Testis (tissue), 2 donors: Measurements from ENCODE around the gene SDF2L1.

ENCODE experiments used
- POLR2A ChIP-seq: fragments of 450-650 bp; IDR thresholded peaks from one replicate; pipeline ENCODE4 v1.6.1; 2017; ENCODE audit warnings: antibody characterized with exemption, mild to moderate bottlenecking, moderate library complexity
- TF ChIP-seq, protein P1 (sequence below), 3 experiments: fragments of 450-650 bp in 2 of 3; fragments of 200-600 bp in 1 of 3; sonication (generic) in 1 of 3; IDR thresholded peaks; one replicate each; pipeline ENCODE4 v1.5.1; 2016 to 2019; ENCODE audit warnings: antibody characterized with exemption in 3 of 3, mild to moderate bottlenecking in 2 of 3, moderate library complexity in 1 of 3

DNA sequence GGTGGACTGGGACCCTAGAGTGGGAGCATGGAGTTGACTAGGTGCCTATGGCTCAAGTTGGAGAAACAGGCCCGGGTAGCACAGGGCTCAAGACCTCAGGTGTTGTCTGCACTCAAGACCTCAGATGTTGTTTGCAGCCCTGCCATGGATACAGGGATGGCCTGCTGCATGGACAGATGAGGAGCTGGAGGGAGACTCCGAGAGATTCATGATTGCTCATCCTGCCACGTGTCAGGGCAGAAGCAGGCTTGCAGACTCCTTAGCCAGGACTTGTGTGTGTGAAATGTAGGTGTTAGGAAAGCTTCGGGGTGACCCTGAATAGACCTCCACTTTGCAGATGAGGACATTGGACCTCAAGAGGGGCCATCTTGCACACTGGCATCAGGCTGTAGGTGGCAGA lies 8.6 kb upstream of the SDF2L1 start:
- TF ChIP-seq, protein P1, sequence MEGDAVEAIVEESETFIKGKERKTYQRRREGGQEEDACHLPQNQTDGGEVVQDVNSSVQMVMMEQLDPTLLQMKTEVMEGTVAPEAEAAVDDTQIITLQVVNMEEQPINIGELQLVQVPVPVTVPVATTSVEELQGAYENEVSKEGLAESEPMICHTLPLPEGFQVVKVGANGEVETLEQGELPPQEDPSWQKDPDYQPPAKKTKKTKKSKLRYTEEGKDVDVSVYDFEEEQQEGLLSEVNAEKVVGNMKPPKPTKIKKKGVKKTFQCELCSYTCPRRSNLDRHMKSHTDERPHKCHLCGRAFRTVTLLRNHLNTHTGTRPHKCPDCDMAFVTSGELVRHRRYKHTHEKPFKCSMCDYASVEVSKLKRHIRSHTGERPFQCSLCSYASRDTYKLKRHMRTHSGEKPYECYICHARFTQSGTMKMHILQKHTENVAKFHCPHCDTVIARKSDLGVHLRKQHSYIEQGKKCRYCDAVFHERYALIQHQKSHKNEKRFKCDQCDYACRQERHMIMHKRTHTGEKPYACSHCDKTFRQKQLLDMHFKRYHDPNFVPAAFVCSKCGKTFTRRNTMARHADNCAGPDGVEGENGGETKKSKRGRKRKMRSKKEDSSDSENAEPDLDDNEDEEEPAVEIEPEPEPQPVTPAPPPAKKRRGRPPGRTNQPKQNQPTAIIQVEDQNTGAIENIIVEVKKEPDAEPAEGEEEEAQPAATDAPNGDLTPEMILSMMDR (IDR thresholded peaks at IDR 0.05): no peak
- TF ChIP-seq POLR2A: no peak
